Smooth muscle cell (in vitro differentiated cells): ENCODE data around the gene FNDC1. TPM values are rescaled to one million over a fixed set of nuclear protein-coding genes. Genes with fewer than 3 reads are reported as not detected.

Source experiments
- DNase-seq: peaks from one replicate; lab custom pipeline; 2025; ENCODE audit not compliant: unreplicated experiment; lab: John Stamatoyannopoulos, UW
- H2AFZ ChIP-seq: fragments of 200-600 bp; sonication (generic); 2 replicates; pipeline ENCODE4 v1.6.0; 2016; ENCODE audit warnings: antibody characterized with exemption, low read depth, mild to moderate bottlenecking
- H3F3A ChIP-seq: fragments of 200-600 bp; sonication (generic); 2 replicates; pipeline ENCODE4 v1.6.0; 2017; ENCODE audit warnings: antibody characterized with exemption, low read depth
- H3K27ac ChIP-seq: fragments of 200-600 bp; sonication (generic); 2 replicates; pipeline ENCODE4 v1.5.1; 2016; ENCODE audit warnings: low read depth, mild to moderate bottlenecking
- H3K27me3 ChIP-seq: fragments of 200-600 bp; sonication (generic); 2 replicates; pipeline ENCODE4 v1.6.1; 2016; ENCODE audit warnings: low read depth, mild to moderate bottlenecking
- H3K36me3 ChIP-seq: fragments of 200-600 bp; sonication (generic); 2 replicates; pipeline ENCODE4 v1.5.1; 2016; ENCODE audit warnings: low read depth
- H3K4me1 ChIP-seq: fragments of 200-600 bp; sonication (generic); 2 replicates; pipeline ENCODE4 v1.5.1; 2016; ENCODE audit warnings: low read depth
- H3K4me2 ChIP-seq: fragments of 200-600 bp; sonication (generic); 2 replicates; pipeline ENCODE4 v1.6.0; 2016; ENCODE audit warnings: mild to moderate bottlenecking
- H3K4me3 ChIP-seq: fragments of 200-600 bp; sonication (generic); 2 replicates; pipeline ENCODE4 v1.5.1; 2016; ENCODE audit warnings: mild to moderate bottlenecking
- H3K79me2 ChIP-seq: fragments of 200-600 bp; sonication (generic); 2 replicates; pipeline ENCODE4 v1.6.0; 2016; ENCODE audit warnings: low read depth, mild to moderate bottlenecking
- H3K9ac ChIP-seq: fragments of 200-600 bp; sonication (generic); 2 replicates; pipeline ENCODE4 v1.6.0; 2016; ENCODE audit warnings: low read depth
- H3K9me3 ChIP-seq: fragments of 200-600 bp; sonication (generic); replicated peaks from 2 replicates; pipeline ENCODE4 v1.5.1; 2016; ENCODE audit warnings: low read depth
- H4K20me1 ChIP-seq: fragments of 200-600 bp; sonication (generic); 2 replicates; pipeline ENCODE4 v1.6.0; 2016; ENCODE audit warnings: low read depth
- WGBS: methylation state at CpG from one replicate; pipeline ENCODE4 v1.1.7; 2016; ENCODE audit warnings: low lambda C conversion rate; 5-methylcytosine and 5-hydroxymethylcytosine counted together
- polyA plus RNA-seq: library from polyadenylated mRNA; unstranded; fragments of >200 nt; fragmentation: Nextera tagmentation; extraction: Ambion mirVana; gene quantifications from 2 replicates; pipeline ENCODE4 v1.2.1, GENCODE V29; 2016
- total RNA-seq: library from RNA; depleted of rRNA; stranded (reverse); fragments of >200 nt; gene quantifications from 2 replicates; pipeline ENCODE4 v1.2.3, GENCODE V29; 2014
- TF ChIP-seq, protein P1 (sequence below): fragments of 200-600 bp; sonication (generic); IDR thresholded peaks from 2 replicates; pipeline ENCODE4 v1.5.1; 2017; ENCODE audit warnings: borderline replicate concordance, mild to moderate bottlenecking, antibody characterized with exemption; ENCODE audit not compliant: insufficient read depth, poor library complexity, severe bottlenecking

The FNDC1 gene
- total and polyA plus RNA-seq, 2 experiments from 2014 or later, result 0.39 TPM; not detected in 1

DNA sequence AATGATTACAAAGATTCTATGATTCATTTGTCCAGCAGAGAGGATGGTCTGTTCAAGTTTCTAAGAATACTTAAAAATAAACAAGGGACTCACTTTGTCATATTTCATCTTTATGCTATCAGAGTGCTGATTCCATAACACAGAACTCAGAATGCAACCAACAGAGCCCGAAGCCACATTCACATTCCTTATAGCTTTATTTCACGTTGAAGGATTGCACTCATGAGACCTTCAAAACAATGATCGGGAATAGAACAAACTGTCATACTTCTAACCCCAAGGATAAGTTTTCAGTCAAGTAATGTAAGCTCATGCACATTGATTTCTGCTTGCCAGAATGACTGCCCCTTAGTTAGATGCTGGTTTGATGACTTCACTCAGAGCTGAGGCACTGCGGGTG is 25.2 kb downstream of the FNDC1 start:
- TF ChIP-seq, protein P1, sequence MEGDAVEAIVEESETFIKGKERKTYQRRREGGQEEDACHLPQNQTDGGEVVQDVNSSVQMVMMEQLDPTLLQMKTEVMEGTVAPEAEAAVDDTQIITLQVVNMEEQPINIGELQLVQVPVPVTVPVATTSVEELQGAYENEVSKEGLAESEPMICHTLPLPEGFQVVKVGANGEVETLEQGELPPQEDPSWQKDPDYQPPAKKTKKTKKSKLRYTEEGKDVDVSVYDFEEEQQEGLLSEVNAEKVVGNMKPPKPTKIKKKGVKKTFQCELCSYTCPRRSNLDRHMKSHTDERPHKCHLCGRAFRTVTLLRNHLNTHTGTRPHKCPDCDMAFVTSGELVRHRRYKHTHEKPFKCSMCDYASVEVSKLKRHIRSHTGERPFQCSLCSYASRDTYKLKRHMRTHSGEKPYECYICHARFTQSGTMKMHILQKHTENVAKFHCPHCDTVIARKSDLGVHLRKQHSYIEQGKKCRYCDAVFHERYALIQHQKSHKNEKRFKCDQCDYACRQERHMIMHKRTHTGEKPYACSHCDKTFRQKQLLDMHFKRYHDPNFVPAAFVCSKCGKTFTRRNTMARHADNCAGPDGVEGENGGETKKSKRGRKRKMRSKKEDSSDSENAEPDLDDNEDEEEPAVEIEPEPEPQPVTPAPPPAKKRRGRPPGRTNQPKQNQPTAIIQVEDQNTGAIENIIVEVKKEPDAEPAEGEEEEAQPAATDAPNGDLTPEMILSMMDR, result no peak
- Histone ChIP-seq H3K4me3 (no peak overlapping the region), H3K9ac (no peak overlapping the region), H3K9me3 (no peaks in the 10 kb centered on the region), H2AFZ (no peak overlapping the region), H3F3A (no peaks in the 10 kb centered on the region), H3K4me2 (no peak overlapping the region), H3K27me3 (no peaks in the 10 kb centered on the region), H4K20me1 (no peaks in the 10 kb centered on the region), H3K79me2 (no peaks in the 10 kb centered on the region), H3K4me1 (no peaks in the 10 kb centered on the region), H3K36me3 (no peaks in the 10 kb centered on the region), H3K27ac (no peak overlapping the region)
- DNase-seq, result no peak
- 95% methylated on average over 4 of the region's 4 CpGs for whole genome bisulfite sequencing

DNA sequence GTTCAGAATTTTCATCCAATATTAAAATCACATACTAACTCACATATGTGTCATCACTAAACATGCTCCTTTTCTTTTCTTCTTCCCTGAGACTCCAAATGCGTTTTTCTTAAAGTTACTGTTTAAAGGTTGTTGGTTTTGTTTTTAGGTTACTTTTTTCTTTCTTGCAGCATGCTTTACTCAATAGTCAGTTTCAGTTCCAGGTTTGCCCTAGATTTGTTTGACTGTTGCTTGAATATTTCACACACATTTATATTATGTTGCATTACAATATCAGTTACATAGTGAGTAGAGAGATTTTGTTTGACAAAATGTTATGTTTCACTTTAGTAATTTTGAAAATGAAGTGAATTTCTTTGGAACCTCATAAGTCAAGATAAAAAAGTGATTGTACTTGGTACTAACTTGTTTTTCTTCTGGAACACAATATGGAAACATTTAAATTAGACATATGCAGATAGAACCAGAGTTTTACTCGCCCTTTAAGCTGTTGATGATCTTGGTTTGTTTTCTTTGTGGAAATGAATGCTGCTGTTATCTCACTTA is 27.3 kb downstream of the FNDC1 start:
- TF ChIP-seq, protein P1, result no peak
- Histone ChIP-seq H3K27me3 (no peaks in the 10 kb centered on the region), H3K36me3 (no peaks in the 10 kb centered on the region), H3F3A (no peaks in the 10 kb centered on the region), H3K9me3 (no peaks in the 10 kb centered on the region), H3K4me2 (no peak overlapping the region), H3K27ac (no peak overlapping the region), H3K4me3 (no peak overlapping the region), H4K20me1 (no peaks in the 10 kb centered on the region), H3K9ac (no peak overlapping the region), H3K4me1 (no peaks in the 10 kb centered on the region), H3K79me2 (no peaks in the 10 kb centered on the region), H2AFZ (no peak overlapping the region)
- DNase-seq, result no peak
- 84% methylated on average over 2 of the region's 2 CpGs for WGBS

DNA sequence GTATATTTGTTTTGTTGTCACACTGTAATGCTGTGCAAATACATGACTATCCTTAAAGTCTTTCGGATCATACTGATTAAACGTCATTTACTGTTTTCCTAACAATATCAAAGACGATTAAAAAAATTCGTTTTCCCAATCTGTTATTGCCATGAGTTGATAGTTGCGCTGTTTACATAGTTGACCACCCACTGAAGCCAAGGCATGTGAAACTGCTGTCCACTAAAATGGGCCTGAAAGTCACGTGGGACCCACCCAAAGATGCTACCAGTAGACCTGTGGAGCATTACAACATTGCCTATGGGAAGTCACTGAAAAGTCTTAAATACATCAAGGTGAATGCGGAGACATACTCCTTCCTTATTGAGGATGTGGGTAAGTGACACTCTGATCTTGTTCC is 28.1 kb downstream of the FNDC1 start:
- no peak overlapping the region for H3K27ac ChIP-seq
- 82% methylated on average over 7 of the region's 7 CpGs for WGBS

DNA sequence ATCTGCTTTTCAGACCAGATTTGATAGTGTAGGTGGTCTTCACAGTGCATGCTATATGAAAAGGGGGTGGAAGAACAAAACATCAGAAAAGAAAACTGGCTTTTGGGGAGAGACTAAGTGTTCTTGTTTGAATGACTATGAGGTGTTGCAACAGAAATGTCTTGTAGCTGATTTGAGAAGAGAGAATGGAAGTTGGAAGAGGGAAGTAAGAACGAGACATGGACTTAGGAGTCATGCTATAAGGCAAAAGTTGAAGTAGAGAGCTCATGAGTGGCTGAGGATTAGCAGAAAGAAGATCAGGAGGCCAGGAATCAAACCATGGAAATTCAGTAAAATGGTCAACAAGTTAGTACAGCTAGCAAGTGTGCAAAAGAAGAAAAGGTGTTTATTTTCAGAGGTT is 32.1 kb downstream of the FNDC1 start:
- no peaks in the 10 kb centered on the region for H3K9me3 ChIP-seq
- TF ChIP-seq, protein P1, result no peak
- no peaks in the 10 kb centered on the region for H3F3A ChIP-seq
- H3K27ac ChIP-seq, result no peak overlapping the region
- no peak for DNase-seq
- 77% methylated on average over 1 of the region's 1 CpG for WGBS
- H3K9ac ChIP-seq, result no peak overlapping the region
- no peak overlapping the region for H2AFZ ChIP-seq
- H3K4me2 ChIP-seq, result no peak overlapping the region
- no peaks in the 10 kb centered on the region for H3K4me1 ChIP-seq
- no peak overlapping the region for H3K4me3 ChIP-seq
- no peaks in the 10 kb centered on the region for H4K20me1 ChIP-seq
- H3K27me3 ChIP-seq, result no peaks in the 10 kb centered on the region
- H3K36me3 ChIP-seq, result no peaks in the 10 kb centered on the region
- H3K79me2 ChIP-seq, result no peaks in the 10 kb centered on the region

More for the DNA sequence above, 28.1 kb downstream of the FNDC1 start:
- Histone ChIP-seq H3K4me3 (no peak overlapping the region), H3K36me3 (no peaks in the 10 kb centered on the region), H3K4me1 (no peaks in the 10 kb centered on the region), H3K27me3 (no peaks in the 10 kb centered on the region), H2AFZ (no peak overlapping the region), H3K4me2 (no peak overlapping the region), H4K20me1 (no peaks in the 10 kb centered on the region), H3K9me3 (no peaks in the 10 kb centered on the region), H3K9ac (no peak overlapping the region), H3F3A (no peaks in the 10 kb centered on the region), H3K79me2 (no peaks in the 10 kb centered on the region)
- TF ChIP-seq, protein P1, result no peak
- DNase-seq, result no peak
